ENCODE results near the gene ERN2. TPM values are rescaled to one million over a fixed set of nuclear protein-coding genes. Genes with fewer than 3 reads are reported as not detected.

The ERN2 gene
- total RNA-seq, 1 donor from 2014 or later, result not detected

DNA sequence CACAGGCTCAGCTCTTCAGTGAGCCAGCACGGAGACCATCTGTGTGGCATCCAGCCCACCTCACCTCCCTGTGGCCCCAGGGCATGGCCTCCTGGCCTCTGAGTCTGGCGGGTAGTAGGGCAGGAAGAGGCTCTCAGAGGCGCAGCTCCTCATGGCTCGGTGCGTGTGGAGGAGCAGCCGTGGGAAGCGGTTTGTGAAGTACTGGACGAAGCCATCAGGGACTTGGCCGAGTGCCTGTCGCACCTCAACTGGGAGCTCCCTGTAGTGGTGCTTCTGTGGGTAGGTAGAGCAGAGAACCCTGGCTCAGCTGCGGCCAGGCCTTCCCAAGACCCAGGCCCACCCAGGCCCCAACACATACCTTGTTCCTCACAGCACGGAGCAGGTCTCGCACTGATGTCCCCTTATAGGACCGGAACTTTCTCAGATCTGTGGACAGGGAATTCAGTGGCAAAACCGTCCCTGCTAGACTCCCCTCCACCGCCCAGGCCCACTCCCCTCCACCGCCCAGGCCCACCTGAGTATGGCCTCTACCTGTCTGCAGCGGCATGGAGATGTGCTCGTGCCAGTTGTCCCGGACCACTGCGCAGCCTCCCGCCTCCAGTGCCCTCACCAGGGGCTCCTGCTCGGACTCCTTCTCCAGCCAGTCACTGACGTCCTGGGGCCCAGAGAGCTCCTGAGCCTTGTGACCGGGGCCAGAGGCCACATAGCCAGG lies 22.1 kb downstream of the ERN2 start:
- Histone ChIP-seq H3K27me3 (ENCODE audit: insufficient read depth, low read length) (no peaks in the 10 kb centered on the region), H2AFZ (ENCODE audit: low read depth, low read length) (no peak overlapping the region), H3K79me2 (ENCODE audit: insufficient read depth, low read length) (peaks cover 8% of the 10 kb centered on the region), H3K9me3 (ENCODE audit: insufficient read depth, low read depth, low read length) (no peaks in the 10 kb centered on the region), H3K4me1 (ENCODE audit: insufficient read depth, low read length) (no peaks in the 10 kb centered on the region), H3K9ac (ENCODE audit: low read length) (no peak overlapping the region), H3K4me2 (ENCODE audit: low read length) (no peak overlapping the region), H3K27ac (ENCODE audit: low read depth, low read length) (no peak overlapping the region), H3K36me3 (ENCODE audit: insufficient read depth, low read length) (peaks cover 49% of the 10 kb centered on the region), H4K20me1 (ENCODE audit: insufficient read depth, low read length) (peaks cover 17% of the 10 kb centered on the region), H3K4me3 (ENCODE audit: insufficient read depth, low read depth, low read length) (no peak overlapping the region)
- FAIRE-seq, result no peak
- Mint-ChIP-seq H3K27me3 (ENCODE audit: low read depth, unreplicated experiment) (no peaks in the 10 kb centered on the region), H3K9me3 (ENCODE audit: unreplicated experiment) (no peaks in the 10 kb centered on the region), H3K36me3 (ENCODE audit: low read depth, unreplicated experiment) (peaks cover 21% of the 10 kb centered on the region), H3K4me1 (ENCODE audit: low read depth, unreplicated experiment) (no peaks in the 10 kb centered on the region), H3K4me3 (ENCODE audit: unreplicated experiment) (no peak overlapping the region), H3K27ac (ENCODE audit: unreplicated experiment) (no peak overlapping the region)
- TF ChIP-seq, protein P1, sequence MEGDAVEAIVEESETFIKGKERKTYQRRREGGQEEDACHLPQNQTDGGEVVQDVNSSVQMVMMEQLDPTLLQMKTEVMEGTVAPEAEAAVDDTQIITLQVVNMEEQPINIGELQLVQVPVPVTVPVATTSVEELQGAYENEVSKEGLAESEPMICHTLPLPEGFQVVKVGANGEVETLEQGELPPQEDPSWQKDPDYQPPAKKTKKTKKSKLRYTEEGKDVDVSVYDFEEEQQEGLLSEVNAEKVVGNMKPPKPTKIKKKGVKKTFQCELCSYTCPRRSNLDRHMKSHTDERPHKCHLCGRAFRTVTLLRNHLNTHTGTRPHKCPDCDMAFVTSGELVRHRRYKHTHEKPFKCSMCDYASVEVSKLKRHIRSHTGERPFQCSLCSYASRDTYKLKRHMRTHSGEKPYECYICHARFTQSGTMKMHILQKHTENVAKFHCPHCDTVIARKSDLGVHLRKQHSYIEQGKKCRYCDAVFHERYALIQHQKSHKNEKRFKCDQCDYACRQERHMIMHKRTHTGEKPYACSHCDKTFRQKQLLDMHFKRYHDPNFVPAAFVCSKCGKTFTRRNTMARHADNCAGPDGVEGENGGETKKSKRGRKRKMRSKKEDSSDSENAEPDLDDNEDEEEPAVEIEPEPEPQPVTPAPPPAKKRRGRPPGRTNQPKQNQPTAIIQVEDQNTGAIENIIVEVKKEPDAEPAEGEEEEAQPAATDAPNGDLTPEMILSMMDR (IDR thresholded peaks at IDR 0.05; ENCODE audit: insufficient read depth, low read depth, low read length), result no peak
- TF ChIP-seq EZH2 (IDR thresholded peaks at IDR 0.05; ENCODE audit: insufficient read depth, low read length), result no peak
- no peak for DNase-seq (ENCODE audit: low read depth)

DNA sequence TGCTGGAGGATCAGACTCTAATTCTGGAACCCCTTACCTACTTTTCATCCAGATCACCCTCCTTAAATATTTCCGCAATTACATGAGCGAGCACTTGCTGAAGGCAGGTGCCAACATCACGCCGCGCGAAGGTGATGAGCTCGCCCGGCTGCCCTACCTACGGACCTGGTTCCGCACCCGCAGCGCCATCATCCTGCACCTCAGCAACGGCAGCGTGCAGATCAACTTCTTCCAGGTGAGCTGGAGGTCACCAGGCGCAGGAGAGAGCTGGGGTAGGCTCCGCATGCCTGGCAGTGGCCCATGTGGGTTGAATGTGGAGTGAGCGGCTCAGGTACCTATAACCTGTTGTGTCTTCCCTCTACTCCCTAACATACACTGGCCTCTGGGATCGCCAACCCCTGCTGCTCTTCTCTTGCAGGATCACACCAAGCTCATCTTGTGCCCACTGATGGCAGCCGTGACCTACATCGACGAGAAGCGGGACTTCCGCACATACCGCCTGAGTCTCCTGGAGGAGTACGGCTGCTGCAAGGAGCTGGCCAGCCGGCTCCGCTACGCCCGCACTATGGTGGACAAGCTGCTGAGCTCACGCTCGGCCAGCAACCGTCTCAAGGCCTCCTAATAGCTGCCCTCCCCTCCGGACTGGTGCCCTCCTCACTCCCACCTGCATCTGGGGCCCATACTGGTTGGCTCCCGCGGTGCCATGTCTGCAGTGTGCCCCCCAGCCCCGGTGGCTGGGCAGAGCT lies 23.4 kb downstream of the ERN2 start:
- DNase-seq (ENCODE audit: low read depth), result no peak
- Histone ChIP-seq H3K27me3 (ENCODE audit: insufficient read depth, low read length) (no peaks in the 10 kb centered on the region), H3K4me3 (ENCODE audit: insufficient read depth, low read depth, low read length) (no peak overlapping the region), H4K20me1 (ENCODE audit: insufficient read depth, low read length) (peaks cover 17% of the 10 kb centered on the region), H3K9ac (ENCODE audit: low read length) (no peak overlapping the region), H3K9me3 (ENCODE audit: insufficient read depth, low read depth, low read length) (no peaks in the 10 kb centered on the region), H3K36me3 (ENCODE audit: insufficient read depth, low read length) (peaks cover 56% of the 10 kb centered on the region), H2AFZ (ENCODE audit: low read depth, low read length) (no peak overlapping the region), H3K4me2 (ENCODE audit: low read length) (no peak overlapping the region), H3K4me1 (ENCODE audit: insufficient read depth, low read length) (no peaks in the 10 kb centered on the region), H3K27ac (ENCODE audit: low read depth, low read length) (no peak overlapping the region), H3K79me2 (ENCODE audit: insufficient read depth, low read length) (peaks cover 17% of the 10 kb centered on the region)
- Mint-ChIP-seq H3K4me3 (ENCODE audit: unreplicated experiment) (no peak overlapping the region), H3K9me3 (ENCODE audit: unreplicated experiment) (no peaks in the 10 kb centered on the region), H3K36me3 (ENCODE audit: low read depth, unreplicated experiment) (peaks cover 21% of the 10 kb centered on the region), H3K4me1 (ENCODE audit: low read depth, unreplicated experiment) (no peaks in the 10 kb centered on the region), H3K27me3 (ENCODE audit: low read depth, unreplicated experiment) (no peaks in the 10 kb centered on the region), H3K27ac (ENCODE audit: unreplicated experiment) (no peak overlapping the region)
- no peak for TF ChIP-seq EZH2 (IDR thresholded peaks at IDR 0.05; ENCODE audit: insufficient read depth, low read length)
- TF ChIP-seq, protein P1 (IDR thresholded peaks at IDR 0.05; ENCODE audit: insufficient read depth, low read depth, low read length), result no peak
- no peak for FAIRE-seq
